Measurements from ENCODE around the gene ZBTB1.

GRCh38 chr14:64569138-64569631 lies 64.6 kb downstream of the ZBTB1 start:
- TF ChIP-seq CTCF (IDR thresholded peaks at IDR 0.05) (no peak), KAT7 (CRISPR knock-in tag; IDR thresholded peaks at IDR 0.05; ENCODE audit: borderline replicate concordance) (no peak), ZNF317 (CRISPR knock-in tag; IDR thresholded peaks at IDR 0.05; ENCODE audit: borderline replicate concordance, low read depth) (no peak), ZNF263 (CRISPR knock-in tag; IDR thresholded peaks at IDR 0.05; ENCODE audit: low read depth) (no peak), ZNF512 (CRISPR knock-in tag; IDR thresholded peaks at IDR 0.05; ENCODE audit: borderline replicate concordance) (no peak), IRF2 (CRISPR knock-in tag; IDR thresholded peaks at IDR 0.05; ENCODE audit: borderline replicate concordance, low read depth) (no peak), ZNF416 (CRISPR knock-in tag; IDR thresholded peaks at IDR 0.05) (no peak), TCF7 (CRISPR knock-in tag; IDR thresholded peaks at IDR 0.05; ENCODE audit: low read depth) (no peak), NFE2L1 (CRISPR knock-in tag; IDR thresholded peaks at IDR 0.05) (no peak), MAX (CRISPR knock-in tag; IDR thresholded peaks at IDR 0.05) (no peak), PREB (CRISPR knock-in tag; IDR thresholded peaks at IDR 0.05; ENCODE audit: borderline replicate concordance) (no peak)
